Vagina (tissue), 2 donors: Measurements from ENCODE around the gene OGN.

Source experiments
- CTCF ChIP-seq, 3 experiments: fragments of 450-650 bp in 2 of 3; fragments of 200-600 bp in 1 of 3; sonication (generic) in 1 of 3; IDR thresholded peaks; one replicate each; pipeline ENCODE4 v1.5.1; 2017 to 2019; ENCODE audit warnings: antibody characterized with exemption in 3 of 3, mild to moderate bottlenecking in 2 of 3, moderate library complexity in 2 of 3
- POLR2A ChIP-seq, 2 donors: fragments of 450-650 bp; IDR thresholded peaks; one replicate each; pipeline ENCODE4 v1.6.1; 2017; ENCODE audit warnings: antibody characterized with exemption in 2 of 2, mild to moderate bottlenecking in 2 of 2, moderate library complexity in 2 of 2

GRCh38 chr9:92425474-92425873, 21.1 kb upstream of the OGN start:
- TF ChIP-seq CTCF (IDR thresholded peaks at IDR 0.05) (no peak), POLR2A (IDR thresholded peaks at IDR 0.05) (no peak)
